GM19455 (cell line): Measurements from ENCODE around the gene REXO5.

ENCODE experiments used
- ATAC-seq: cut with Tn5 transposase; IDR thresholded peaks from one replicate; pipeline ENCODE4 v1.9.1; 2021; ENCODE audit not compliant: unreplicated experiment

REXO5 gene

GRCh38 chr16:20870122-20870820 is 63.9 kb downstream of the REXO5 start:
- no peak for ATAC-seq

DNA sequence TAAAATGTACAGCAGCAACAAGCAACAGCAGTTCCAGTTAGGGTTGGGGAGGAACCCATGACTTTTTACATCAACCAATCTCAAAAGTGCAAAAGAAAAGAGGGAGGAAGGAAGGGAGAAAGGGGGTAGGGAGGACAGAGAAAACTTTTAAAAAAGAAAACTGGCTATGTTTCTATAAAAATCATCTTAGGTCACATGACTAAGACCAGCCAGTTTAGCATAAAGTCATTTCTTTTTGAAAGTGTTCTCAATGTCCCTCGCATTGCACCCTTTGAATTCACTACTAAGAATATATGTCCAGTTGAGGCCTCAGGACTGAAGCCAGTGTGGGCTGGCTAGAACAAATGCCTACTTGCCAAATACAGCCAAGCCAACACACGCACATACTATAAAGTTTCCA is 64.9 kb downstream of the REXO5 start:
- no peak for ATAC-seq

- no peak for ATAC-seq
Observed at GRCh38 chr16:20871941-20872815, 65.9 kb downstream of the REXO5 start.

DNA sequence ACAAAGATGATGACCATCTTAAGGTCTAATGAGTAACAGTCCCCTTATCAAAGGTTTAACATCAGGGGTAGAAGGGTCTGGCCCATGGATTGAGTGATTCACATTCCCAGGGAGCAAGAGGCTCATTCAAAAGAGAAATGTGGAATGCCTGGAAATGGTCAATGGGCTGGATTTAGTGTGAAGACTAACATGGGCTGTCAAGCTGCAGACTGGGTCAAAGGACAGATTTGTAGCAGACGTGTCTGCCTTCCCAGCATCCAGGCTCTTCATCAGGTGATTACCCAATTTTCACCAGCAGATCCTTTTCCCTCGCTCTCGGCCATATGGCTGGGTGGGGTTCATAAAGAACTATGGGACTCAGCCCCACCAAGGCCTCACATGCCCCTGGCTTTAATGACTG is 67.0 kb downstream of the REXO5 start:
- ATAC-seq: no peak

- no peak for ATAC-seq
Observed at GRCh38 chr16:20874088-20874581, 67.8 kb downstream of the REXO5 start.

DNA sequence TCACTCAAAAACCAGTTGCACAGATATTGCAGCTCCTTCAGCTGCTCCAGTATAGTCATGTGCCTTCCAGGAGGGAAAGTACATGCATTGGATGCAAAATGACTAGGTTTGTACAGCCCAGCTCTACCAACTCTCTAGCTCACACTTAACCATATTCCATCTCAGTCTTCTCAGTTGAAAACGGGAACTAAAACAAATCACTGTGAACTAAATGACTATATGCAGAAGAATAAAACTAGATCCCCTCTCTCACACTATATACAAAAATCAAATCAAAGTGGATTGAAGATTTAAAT is 69.0 kb downstream of the REXO5 start:
- no peak for ATAC-seq

DNA sequence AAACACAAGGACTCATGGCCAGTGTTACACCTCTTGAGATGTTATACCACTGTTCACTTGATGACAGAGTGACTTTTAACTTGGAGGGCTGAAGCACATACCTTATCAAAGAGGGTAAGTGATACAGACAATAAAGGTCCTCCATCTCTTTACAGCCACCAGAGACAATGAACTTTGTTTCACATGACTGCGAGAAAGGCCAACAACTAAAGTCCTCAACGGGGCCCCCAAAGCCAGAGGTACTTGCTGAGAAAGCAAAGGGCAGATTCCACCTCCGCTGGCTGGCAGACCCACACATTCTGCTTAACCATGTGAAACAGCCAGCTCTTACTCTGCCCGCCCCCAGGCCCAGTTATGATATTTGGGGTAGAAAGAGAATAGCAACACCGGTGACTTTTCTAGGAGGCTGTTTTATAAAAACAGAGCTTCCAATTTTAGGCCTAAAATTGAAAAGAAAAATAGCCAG is 72.4 kb downstream of the REXO5 start:
- ATAC-seq: no peak

- no peak for ATAC-seq
Observed at GRCh38 chr16:20879175-20880040, 73.1 kb downstream of the REXO5 start.

DNA sequence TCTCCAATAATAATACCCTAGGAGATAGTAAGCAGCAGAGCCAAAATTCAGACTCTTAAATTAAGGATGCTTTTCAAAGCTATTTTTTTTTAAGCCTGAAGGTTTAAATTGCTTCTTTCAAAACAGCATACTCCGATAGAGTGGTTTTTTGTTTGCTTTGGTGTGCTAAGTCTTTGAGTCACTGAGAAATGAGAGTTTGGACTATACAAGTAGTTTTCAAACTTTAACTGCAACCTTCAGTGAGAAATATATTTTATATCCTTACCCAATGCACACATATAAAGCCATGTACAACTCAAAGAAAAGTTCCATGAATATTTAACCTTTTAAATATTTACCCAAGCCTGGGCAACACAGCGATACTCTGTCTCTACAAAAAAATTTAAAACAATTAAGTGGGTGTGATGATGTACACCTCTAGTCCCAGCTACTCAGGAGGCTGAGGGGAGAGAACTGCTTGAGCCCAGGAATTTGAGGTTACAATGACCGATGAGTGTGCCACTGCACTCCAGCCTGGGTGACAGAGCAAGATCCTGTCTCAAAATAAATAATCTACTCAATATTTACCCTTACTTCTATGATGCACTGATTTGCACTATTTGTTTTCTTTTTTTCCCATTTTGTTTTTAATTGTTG is 74.7 kb downstream of the REXO5 start:
- no peak for ATAC-seq

DNA sequence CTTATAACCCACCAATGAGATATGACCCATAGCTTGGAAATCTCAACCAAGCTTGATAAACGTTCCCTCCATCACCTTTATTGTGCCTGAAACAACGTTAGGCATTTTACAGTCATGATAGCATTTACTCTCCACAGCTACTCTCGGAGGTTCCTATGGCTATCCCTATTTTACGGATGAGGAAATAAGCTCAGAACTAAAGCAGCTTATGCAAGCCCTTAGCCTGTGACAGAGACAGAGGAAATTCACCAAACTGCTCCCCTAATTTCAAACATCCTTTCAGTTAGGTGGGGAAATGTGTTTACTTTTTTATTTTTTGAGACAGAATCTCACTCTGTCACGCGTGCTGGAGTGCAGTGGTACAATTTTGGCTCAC is 75.2 kb downstream of the REXO5 start:
- ATAC-seq: no peak

GRCh38 chr16:20883554-20884239 is 77.4 kb downstream of the REXO5 start:
- ATAC-seq: no peak

- no peak for ATAC-seq
Observed at GRCh38 chr16:20884240-20884556, 77.9 kb downstream of the REXO5 start.

DNA sequence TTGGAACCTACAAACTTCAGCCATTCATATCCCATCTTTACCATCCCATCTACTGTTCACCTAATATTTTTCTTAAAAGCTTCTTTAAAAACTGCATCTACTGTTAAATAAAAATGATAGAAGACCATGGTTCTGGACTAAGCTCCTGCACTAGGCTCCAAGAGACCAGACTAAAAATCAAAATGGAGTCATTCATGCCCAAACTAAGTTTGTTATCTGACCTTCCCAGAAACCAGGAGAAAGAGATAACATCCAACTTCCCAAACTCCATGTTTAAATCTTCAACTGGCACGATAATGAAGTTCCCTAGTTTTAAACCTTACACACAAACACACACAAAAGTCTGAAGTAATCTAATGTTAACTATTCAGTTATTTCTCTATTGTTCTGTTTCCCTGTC is 80.0 kb downstream of the REXO5 start:
- ATAC-seq: no peak

DNA sequence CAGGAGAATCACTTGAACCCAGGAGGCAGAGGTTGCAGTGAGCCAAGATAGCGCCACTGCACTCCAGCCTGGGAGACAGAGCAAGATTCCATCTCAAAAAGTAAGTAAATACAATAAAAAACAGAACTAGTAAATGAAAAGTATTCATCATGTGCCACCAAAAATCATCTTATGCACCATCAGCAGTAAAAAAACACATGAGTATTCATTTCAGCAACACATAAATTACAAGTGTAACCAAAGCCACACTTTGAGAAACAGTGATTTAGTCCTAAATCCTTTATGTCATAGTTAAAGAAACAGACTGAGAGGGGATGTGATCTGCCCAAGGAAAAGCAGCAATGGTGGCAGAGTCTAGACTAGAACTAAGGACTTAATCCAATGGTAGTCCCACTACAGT is 80.9 kb downstream of the REXO5 start:
- ATAC-seq: no peak

GRCh38 chr16:20889625-20890275 is 83.4 kb downstream of the REXO5 start:
- no peak for ATAC-seq

DNA sequence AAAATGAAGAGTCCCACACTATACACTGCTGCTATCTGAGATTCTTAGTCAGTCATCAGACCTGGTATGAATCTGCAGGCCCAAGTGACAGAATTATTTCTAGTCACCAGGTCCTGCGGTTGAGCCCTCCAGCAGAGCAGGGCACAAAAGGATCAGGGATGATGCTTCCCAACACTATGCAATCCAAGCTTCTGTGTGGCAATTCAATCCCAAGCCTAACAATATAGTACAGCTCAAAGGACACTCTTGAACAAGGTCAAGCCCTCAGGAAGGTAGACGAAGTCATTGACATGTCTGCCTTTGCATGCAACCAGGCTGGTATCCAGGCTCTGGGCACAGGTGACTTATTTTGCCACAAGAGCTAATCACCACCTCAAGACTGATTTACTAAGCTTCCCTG is 88.1 kb downstream of the REXO5 start:
- ATAC-seq: no peak

- no peak for ATAC-seq
Observed at GRCh38 chr16:20897253-20897897, 91.0 kb downstream of the REXO5 start.

DNA sequence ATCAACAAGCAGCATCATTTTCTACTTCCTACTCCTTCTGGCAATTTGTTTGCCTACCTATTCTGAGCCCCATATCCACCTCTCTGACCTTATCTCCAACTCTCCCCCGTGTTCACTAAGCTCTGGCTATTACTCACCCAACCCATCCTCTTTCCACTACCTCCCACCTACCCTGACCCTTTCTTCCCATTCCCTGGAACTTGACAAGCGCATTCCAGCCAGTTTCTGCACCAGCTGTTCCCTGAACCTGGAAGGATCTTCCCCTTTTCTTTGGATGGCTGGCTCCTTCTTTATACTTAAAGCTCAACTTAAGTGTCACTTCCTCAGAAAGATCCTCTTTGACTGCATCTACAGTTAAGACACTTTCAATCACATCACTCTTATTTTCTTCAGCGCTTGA is 91.6 kb downstream of the REXO5 start:
- ATAC-seq: no peak

DNA sequence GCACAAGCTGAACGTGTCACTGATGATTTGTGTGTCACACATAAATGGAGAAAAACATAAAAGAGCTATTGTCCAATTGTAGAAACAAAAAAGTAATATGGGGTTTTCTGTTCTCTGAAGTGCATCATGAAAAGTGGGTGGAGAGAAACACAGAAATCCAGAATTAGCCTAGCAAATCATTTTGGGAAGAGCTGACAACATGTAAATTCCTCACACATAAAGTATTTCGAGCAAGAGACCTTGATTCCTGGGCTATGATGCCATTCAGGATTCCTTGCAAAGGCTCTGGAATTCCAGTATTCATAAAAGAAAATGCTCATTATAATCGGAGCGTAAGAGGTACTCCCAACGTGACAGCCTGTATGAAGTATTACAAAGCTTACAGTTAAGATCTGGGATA is 92.7 kb downstream of the REXO5 start:
- no peak for ATAC-seq
